GM19238 (cell line): Measurements from ENCODE around the gene RRH.

Source experiments
- DNase-seq: peaks from one replicate; pipeline ENCODE4 v3.0.0; 2011; ENCODE audit warnings: low spot score; ENCODE audit not compliant: insufficient read length

RRH gene

GRCh38 chr4:109886303-109886702 lies 58.5 kb downstream of the RRH start:
- no peak for DNase-seq

- DNase-seq, result no peak
Measured at GRCh38 chr4:109887071-109887470, 59.3 kb downstream of the RRH start.

- no peak for DNase-seq
Measured at GRCh38 chr4:109890076-109890475, 62.3 kb downstream of the RRH start.
